ENCODE measurements around the gene FGF13.

GRCh38 chrX:138748480-138748879 lies 37.0 kb upstream of the FGF13 start:
- TF ChIP-seq ZNF621 (tag by site-specific recombination; IDR thresholded peaks at IDR 0.05), result no peak
- no peak for TF ChIP-seq CTCF (tag by site-specific recombination; IDR thresholded peaks at IDR 0.05)
- no peak for TF ChIP-seq RBAK (tag by site-specific recombination; IDR thresholded peaks at IDR 0.05)
- no peak for TF ChIP-seq ZNF2 (tag by site-specific recombination; IDR thresholded peaks at IDR 0.05)
- no peak for TF ChIP-seq ZNF747 (tag by site-specific recombination; IDR thresholded peaks at IDR 0.05)
- TF ChIP-seq SP2 (tag by site-specific recombination; IDR thresholded peaks at IDR 0.05), result no peak
- no peak for TF ChIP-seq ZSCAN16 (tag by site-specific recombination; IDR thresholded peaks at IDR 0.05)
- TF ChIP-seq ZNF580 (tag by site-specific recombination; IDR thresholded peaks at IDR 0.05), result no peak
- TF ChIP-seq ZNF654 (tag by site-specific recombination; IDR thresholded peaks at IDR 0.05; ENCODE audit: low read depth), result peak; percentile 60

Data from HEK293 (cell line).